ENCODE measurements around the gene SLX4IP. TPM values are rescaled to one million over a fixed set of nuclear protein-coding genes. Genes with fewer than 3 reads are reported as not detected.

SLX4IP gene
- total RNA-seq, 2 donors from 2014 or later = 4.7 to 5.8 TPM

GRCh38 chr20:10495173-10495572 lies 60.1 kb downstream of the SLX4IP start:
- H3K27ac ChIP-seq = no peak overlapping the region
- no peaks in the 10 kb centered on the region for H3K9me3 ChIP-seq
- H3K4me3 ChIP-seq = no peak overlapping the region
- H3K4me1 ChIP-seq (ENCODE audit: control insufficient read depth in 1 of 2, low read depth in 2 of 2) = no peaks in the 10 kb centered on the region
- no peak for DNase-seq (ENCODE audit: low spot score)
- H3K27me3 ChIP-seq (replicated peaks; ENCODE audit: insufficient read depth) = no peaks in the 10 kb centered on the region
- TF ChIP-seq, protein P1, sequence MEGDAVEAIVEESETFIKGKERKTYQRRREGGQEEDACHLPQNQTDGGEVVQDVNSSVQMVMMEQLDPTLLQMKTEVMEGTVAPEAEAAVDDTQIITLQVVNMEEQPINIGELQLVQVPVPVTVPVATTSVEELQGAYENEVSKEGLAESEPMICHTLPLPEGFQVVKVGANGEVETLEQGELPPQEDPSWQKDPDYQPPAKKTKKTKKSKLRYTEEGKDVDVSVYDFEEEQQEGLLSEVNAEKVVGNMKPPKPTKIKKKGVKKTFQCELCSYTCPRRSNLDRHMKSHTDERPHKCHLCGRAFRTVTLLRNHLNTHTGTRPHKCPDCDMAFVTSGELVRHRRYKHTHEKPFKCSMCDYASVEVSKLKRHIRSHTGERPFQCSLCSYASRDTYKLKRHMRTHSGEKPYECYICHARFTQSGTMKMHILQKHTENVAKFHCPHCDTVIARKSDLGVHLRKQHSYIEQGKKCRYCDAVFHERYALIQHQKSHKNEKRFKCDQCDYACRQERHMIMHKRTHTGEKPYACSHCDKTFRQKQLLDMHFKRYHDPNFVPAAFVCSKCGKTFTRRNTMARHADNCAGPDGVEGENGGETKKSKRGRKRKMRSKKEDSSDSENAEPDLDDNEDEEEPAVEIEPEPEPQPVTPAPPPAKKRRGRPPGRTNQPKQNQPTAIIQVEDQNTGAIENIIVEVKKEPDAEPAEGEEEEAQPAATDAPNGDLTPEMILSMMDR (IDR thresholded peaks at IDR 0.05) = no peak
- no peaks in the 10 kb centered on the region for H3K36me3 ChIP-seq
- ATAC-seq (ENCODE audit: insufficient number of reproducible peaks, low FRiP score, low read depth) = no peak

DNA sequence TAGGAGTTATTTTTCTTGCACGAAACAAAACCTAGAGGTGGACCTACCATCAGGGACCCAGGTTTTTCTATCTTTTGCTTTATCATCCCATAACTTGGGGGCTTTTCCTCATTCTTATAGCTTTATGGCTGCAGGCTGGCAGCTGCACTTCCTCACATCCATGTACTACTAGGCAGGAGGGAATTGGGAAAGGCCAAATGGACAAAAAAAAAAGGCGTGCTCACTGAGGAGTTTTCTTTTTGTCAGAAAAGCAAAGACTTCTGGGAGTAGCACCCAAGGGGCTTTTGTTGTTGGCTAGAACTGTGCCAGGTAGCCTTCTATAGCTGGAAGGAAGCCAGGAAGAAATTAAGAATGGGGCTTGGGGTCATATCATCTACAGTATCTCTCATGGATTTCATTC lies 61.4 kb downstream of the SLX4IP start:
- no peak overlapping the region for H3K4me3 ChIP-seq
- ATAC-seq (ENCODE audit: insufficient number of reproducible peaks, low FRiP score, low read depth) (no peak), DNase-seq (ENCODE audit: low spot score) (no peak)
- no peaks in the 10 kb centered on the region for H3K27me3 ChIP-seq (replicated peaks; ENCODE audit: insufficient read depth)
- no peak overlapping the region for H3K27ac ChIP-seq
- no peaks in the 10 kb centered on the region for H3K36me3 ChIP-seq
- peaks cover 0 to 4% of the 10 kb centered on the region in 2 donors for H3K4me1 ChIP-seq (ENCODE audit: control insufficient read depth in 1 of 2, low read depth in 2 of 2)
- TF ChIP-seq, protein P1 (IDR thresholded peaks at IDR 0.05) = no peak
- H3K9me3 ChIP-seq = no peaks in the 10 kb centered on the region

DNA sequence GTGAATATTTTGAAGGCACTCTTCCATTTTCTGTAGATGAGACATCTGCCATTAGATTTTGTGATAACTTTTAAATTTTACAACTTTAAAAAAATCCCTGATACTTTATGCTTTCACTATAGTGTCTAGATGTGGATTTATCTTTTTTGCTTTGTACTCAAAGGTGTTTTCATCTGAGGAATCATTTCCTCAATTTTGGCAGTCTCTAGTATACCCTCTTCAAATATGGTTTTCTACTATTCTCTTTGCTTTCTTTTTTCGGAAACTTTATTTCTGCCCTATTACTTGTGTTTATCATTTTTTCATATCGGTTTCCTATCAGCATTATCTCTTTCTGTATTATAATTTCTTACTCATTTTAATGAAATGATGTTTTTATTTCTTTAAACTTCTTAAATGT lies 62.2 kb downstream of the SLX4IP start:
- Histone ChIP-seq H3K4me3 (no peak overlapping the region), H3K27me3 (replicated peaks; ENCODE audit: insufficient read depth) (no peaks in the 10 kb centered on the region), H3K9me3 (no peaks in the 10 kb centered on the region), H3K27ac (no peak overlapping the region), H3K36me3 (no peaks in the 10 kb centered on the region), H3K4me1 (ENCODE audit: control insufficient read depth in 1 of 2, low read depth in 2 of 2) (peaks cover 0 to 11% of the 10 kb centered on the region in 2 donors)
- TF ChIP-seq, protein P1 (IDR thresholded peaks at IDR 0.05) = no peak
- no peak for ATAC-seq (ENCODE audit: insufficient number of reproducible peaks, low FRiP score, low read depth)
- no peak for DNase-seq (ENCODE audit: low spot score)

DNA sequence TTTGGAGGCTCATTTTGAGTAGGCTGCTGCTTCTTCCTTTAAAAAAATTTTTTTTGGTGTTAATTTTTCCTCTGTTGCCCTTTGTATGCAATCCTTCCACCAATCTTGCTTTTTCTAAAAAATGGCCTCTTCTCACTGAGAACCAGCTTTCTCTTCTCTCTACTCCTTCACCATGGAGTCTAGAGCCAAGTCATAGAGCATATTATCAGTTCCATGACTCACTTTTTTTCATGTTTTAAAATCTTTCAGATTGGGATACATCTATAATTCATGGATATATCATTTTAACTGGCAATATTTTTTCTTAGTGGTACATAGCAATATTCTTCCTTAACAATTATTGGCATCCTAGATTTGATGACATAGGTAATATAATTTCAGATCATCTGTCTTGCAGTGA lies 62.7 kb downstream of the SLX4IP start:
- no peak overlapping the region for H3K27ac ChIP-seq
- no peak for DNase-seq (ENCODE audit: low spot score)
- no peaks in the 10 kb centered on the region for H3K9me3 ChIP-seq
- no peak for ATAC-seq (ENCODE audit: insufficient number of reproducible peaks, low FRiP score, low read depth)
- peaks cover 0 to 11% of the 10 kb centered on the region in 2 donors for H3K4me1 ChIP-seq (ENCODE audit: control insufficient read depth in 1 of 2, low read depth in 2 of 2)
- H3K36me3 ChIP-seq = no peaks in the 10 kb centered on the region
- no peaks in the 10 kb centered on the region for H3K27me3 ChIP-seq (replicated peaks; ENCODE audit: insufficient read depth)
- TF ChIP-seq, protein P1 (IDR thresholded peaks at IDR 0.05) = no peak
- no peak overlapping the region for H3K4me3 ChIP-seq

GRCh38 chr20:10498200-10498599 lies 63.1 kb downstream of the SLX4IP start:
- TF ChIP-seq, protein P1 (IDR thresholded peaks at IDR 0.05) = no peak
- DNase-seq (ENCODE audit: low spot score) = no peak
- no peak overlapping the region for H3K27ac ChIP-seq
- no peak overlapping the region for H3K4me3 ChIP-seq
- no peaks in the 10 kb centered on the region for H3K36me3 ChIP-seq
- H3K27me3 ChIP-seq (replicated peaks; ENCODE audit: insufficient read depth) = no peaks in the 10 kb centered on the region
- no peak for ATAC-seq (ENCODE audit: insufficient number of reproducible peaks, low FRiP score, low read depth)
- no peaks in the 10 kb centered on the region for H3K9me3 ChIP-seq
- peaks cover 0 to 11% of the 10 kb centered on the region in 2 donors for H3K4me1 ChIP-seq (ENCODE audit: control insufficient read depth in 1 of 2, low read depth in 2 of 2)
